Brain microvascular endothelial cell (primary cell): ENCODE results near the gene UNC5C.

Source experiments
- DNase-seq: peaks from one replicate; pipeline ENCODE4 v3.0.0-alpha.2; 2020
- H3K27ac ChIP-seq: fragments of 250-450 bp; sonication (Bioruptor Pico); 2 replicates; pipeline ENCODE4 v1.5.1; 2020; ENCODE audit warnings: mild to moderate bottlenecking, moderate library complexity
- H3K27me3 ChIP-seq: fragments of 250-450 bp; sonication (Bioruptor Pico); replicated peaks from 2 replicates; pipeline ENCODE4 v1.5.1; 2020; ENCODE audit warnings: mild to moderate bottlenecking
- H3K36me3 ChIP-seq: fragments of 250-450 bp; sonication (Bioruptor Pico); replicated peaks from 2 replicates; pipeline ENCODE4 v1.5.1; 2020; ENCODE audit warnings: mild to moderate bottlenecking
- H3K4me3 ChIP-seq: 2 replicates; pipeline ENCODE4 v1.5.1; 2011; ENCODE audit warnings: low read depth, mild to moderate bottlenecking, control low read depth, low read length, moderate library complexity
- in situ Hi-C: cut with HindIII; loops from 2 replicates; pipeline ENCODE4 v1.10.0; 2017; ENCODE audit warnings: low sequenced_read_pairs, low pct_ligation_motif_present
- TF ChIP-seq, protein P1 (sequence below): IDR thresholded peaks from 2 replicates; pipeline ENCODE4 v1.5.1; 2011; ENCODE audit warnings: low read depth, mild to moderate bottlenecking, moderate library complexity, low read length, control low read depth, inconsistent platforms; ENCODE audit errors: missing control alignments

UNC5C gene

DNA sequence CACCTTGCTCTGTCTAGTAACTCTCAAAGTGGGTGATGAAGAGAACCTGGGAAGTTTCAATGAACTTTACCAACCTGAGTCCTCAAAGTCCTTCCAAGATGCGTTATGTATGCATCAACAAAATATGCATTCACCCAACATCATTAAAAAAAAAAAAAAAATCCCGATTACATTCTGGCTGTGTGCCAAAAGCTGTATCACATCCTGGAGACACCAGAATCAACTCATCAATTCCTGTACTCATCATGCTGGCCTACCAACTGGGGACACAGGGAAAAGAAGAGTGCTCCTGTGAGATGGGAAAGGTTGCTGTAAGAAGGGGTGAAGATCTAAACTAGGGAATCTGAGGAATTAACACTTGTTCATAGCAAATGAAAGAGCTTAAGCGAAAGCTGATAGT lies 16.5 kb downstream of the UNC5C start:
- no peak overlapping the region for H3K27ac ChIP-seq
- H3K36me3 ChIP-seq: no peaks in the 10 kb centered on the region
- TF ChIP-seq, protein P1, sequence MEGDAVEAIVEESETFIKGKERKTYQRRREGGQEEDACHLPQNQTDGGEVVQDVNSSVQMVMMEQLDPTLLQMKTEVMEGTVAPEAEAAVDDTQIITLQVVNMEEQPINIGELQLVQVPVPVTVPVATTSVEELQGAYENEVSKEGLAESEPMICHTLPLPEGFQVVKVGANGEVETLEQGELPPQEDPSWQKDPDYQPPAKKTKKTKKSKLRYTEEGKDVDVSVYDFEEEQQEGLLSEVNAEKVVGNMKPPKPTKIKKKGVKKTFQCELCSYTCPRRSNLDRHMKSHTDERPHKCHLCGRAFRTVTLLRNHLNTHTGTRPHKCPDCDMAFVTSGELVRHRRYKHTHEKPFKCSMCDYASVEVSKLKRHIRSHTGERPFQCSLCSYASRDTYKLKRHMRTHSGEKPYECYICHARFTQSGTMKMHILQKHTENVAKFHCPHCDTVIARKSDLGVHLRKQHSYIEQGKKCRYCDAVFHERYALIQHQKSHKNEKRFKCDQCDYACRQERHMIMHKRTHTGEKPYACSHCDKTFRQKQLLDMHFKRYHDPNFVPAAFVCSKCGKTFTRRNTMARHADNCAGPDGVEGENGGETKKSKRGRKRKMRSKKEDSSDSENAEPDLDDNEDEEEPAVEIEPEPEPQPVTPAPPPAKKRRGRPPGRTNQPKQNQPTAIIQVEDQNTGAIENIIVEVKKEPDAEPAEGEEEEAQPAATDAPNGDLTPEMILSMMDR: no peak
- in situ Hi-C loops: no loop called here
- no peaks in the 10 kb centered on the region for H3K27me3 ChIP-seq
- H3K4me3 ChIP-seq: no peak overlapping the region
- DNase-seq: no peak

DNA sequence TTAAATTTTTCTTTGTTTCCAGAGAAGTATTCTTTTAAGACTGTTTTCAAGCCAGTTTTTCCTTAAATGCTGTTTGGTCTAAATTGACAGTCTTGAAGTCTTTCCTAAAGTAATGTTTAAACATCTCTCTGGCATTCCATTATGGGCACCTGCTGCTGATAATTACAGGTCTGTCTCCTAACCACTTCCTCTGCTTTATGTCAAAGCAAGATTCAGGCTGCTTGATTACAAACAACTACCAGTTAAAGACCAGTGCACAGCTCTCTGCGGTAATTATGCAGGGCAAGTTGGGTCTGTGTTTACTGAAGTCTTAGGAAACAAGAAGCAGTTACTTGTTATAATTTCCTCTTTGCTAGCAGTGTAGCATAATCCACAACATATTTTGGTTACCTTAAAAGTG lies 17.6 kb downstream of the UNC5C start:
- Histone ChIP-seq H3K4me3 (no peak overlapping the region), H3K36me3 (no peaks in the 10 kb centered on the region), H3K27ac (no peak overlapping the region), H3K27me3 (no peaks in the 10 kb centered on the region)
- in situ Hi-C loops: no loop called here
- TF ChIP-seq, protein P1: no peak
- DNase-seq: no peak

DNA sequence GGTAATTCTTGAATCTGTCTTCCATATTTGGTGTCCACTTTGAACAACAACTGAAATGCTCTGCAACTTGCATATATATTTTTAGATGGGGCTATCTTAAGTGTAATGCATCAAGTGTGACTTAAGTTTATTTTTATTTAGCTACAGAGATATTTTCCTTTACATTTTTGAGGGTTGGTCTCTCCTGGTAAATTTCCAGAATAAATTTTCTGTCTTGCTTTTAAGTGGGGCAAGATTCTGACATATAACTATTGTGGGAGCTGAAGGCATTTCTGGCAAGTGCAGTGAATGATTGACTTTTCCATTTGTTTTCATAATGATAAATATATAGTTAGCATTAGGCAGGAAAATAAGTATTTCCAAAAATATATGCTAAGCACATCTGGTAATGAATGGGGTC lies 18.8 kb downstream of the UNC5C start:
- Histone ChIP-seq H3K27ac (no peak overlapping the region), H3K4me3 (no peak overlapping the region), H3K27me3 (no peaks in the 10 kb centered on the region), H3K36me3 (no peaks in the 10 kb centered on the region)
- in situ Hi-C loops: no loop called here
- DNase-seq: no peak
- TF ChIP-seq, protein P1: no peak

DNA sequence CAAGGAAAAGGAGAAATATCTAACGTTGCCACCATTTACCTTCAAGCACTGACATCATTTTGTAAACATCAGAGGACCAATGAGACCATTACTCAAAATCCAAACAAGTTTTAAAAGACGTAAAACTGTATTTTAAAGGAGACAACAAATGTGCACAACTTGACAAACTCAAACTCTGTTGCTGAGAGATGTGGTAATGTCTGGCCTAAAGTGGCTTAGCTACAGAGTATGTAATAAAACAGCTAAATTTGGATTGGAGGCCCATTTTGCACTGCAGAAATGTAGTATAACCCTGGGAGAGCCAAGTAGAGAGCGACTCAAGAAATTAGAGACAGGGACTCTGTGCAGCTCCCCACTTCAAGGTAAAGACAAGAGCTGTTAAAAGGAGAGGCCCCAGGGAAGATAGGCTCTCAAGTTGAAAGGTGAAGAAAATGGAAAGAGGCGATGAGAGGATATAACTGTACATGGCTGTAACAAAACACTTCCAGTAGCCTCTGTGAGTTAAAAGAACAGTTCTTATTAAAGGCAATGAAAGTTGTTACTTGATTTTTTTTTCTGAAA lies 20.3 kb downstream of the UNC5C start:
- Histone ChIP-seq H3K27me3 (no peaks in the 10 kb centered on the region), H3K4me3 (no peak overlapping the region), H3K27ac (no peak overlapping the region), H3K36me3 (no peaks in the 10 kb centered on the region)
- TF ChIP-seq, protein P1: no peak
- DNase-seq: no peak
- in situ Hi-C loops: no loop called here

DNA sequence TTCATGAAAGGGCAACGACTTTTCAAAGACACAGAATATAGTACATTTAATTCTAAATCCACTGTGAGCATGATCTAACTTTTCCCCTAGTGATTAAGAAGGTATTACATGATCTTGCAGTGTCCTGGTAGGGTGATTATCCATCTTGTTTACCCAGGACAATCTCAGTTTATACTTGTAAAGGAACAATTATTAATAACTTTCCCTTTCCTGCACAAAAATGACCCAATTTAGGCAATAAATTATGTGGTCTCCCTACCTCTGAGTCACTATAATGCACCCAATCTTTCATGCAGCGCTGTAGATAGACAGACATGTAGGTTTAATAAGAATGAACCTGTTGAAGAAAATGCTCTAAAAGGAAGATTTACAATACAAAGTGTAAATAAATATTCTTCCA lies 22.7 kb downstream of the UNC5C start:
- in situ Hi-C loops: no loop called here
- Histone ChIP-seq H3K4me3 (no peak overlapping the region), H3K27ac (no peak overlapping the region), H3K36me3 (no peaks in the 10 kb centered on the region), H3K27me3 (no peaks in the 10 kb centered on the region)
- TF ChIP-seq, protein P1: no peak
- no peak for DNase-seq

DNA sequence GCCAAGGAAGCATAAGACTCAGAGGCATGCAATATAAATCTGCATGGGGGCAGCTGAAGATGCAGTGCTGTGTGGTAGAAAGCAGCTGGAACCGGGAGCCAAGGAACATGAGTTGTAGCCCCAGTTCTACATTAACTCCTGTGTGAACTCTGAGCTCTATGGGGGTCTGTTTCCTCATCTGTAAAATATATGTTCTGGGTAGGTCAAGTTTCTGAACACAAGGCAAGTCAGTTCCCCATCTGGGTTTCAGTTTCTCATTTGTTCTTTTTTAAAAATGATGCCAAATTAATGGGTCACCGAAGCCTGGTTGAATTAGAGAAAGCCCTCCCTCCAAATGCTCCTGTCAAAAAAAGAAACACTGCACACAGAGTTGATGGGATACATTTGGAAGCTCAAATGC lies 24.0 kb downstream of the UNC5C start:
- no peak overlapping the region for H3K4me3 ChIP-seq
- H3K27me3 ChIP-seq: no peaks in the 10 kb centered on the region
- TF ChIP-seq, protein P1: no peak
- H3K27ac ChIP-seq: no peak overlapping the region
- H3K36me3 ChIP-seq: no peaks in the 10 kb centered on the region
- in situ Hi-C loops: no loop called here
- DNase-seq: no peak
